ENCODE measurements around the gene CNKSR3.

GRCh38 chr6:154498340-154498934, 12.0 kb downstream of the CNKSR3 start:
- TF ChIP-seq, protein P1, sequence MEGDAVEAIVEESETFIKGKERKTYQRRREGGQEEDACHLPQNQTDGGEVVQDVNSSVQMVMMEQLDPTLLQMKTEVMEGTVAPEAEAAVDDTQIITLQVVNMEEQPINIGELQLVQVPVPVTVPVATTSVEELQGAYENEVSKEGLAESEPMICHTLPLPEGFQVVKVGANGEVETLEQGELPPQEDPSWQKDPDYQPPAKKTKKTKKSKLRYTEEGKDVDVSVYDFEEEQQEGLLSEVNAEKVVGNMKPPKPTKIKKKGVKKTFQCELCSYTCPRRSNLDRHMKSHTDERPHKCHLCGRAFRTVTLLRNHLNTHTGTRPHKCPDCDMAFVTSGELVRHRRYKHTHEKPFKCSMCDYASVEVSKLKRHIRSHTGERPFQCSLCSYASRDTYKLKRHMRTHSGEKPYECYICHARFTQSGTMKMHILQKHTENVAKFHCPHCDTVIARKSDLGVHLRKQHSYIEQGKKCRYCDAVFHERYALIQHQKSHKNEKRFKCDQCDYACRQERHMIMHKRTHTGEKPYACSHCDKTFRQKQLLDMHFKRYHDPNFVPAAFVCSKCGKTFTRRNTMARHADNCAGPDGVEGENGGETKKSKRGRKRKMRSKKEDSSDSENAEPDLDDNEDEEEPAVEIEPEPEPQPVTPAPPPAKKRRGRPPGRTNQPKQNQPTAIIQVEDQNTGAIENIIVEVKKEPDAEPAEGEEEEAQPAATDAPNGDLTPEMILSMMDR (IDR thresholded peaks at IDR 0.05; ENCODE audit: insufficient read depth, low read length): no peak
- TF ChIP-seq POLR2AphosphoS5 (IDR thresholded peaks at IDR 0.05; ENCODE audit: low read depth) (no peak), GABPA (IDR thresholded peaks at IDR 0.05; ENCODE audit: low read depth) (no peak), SPI1 (IDR thresholded peaks at IDR 0.05; ENCODE audit: borderline replicate concordance, low read depth) (no peak)
- TF ChIP-seq, protein P2, sequence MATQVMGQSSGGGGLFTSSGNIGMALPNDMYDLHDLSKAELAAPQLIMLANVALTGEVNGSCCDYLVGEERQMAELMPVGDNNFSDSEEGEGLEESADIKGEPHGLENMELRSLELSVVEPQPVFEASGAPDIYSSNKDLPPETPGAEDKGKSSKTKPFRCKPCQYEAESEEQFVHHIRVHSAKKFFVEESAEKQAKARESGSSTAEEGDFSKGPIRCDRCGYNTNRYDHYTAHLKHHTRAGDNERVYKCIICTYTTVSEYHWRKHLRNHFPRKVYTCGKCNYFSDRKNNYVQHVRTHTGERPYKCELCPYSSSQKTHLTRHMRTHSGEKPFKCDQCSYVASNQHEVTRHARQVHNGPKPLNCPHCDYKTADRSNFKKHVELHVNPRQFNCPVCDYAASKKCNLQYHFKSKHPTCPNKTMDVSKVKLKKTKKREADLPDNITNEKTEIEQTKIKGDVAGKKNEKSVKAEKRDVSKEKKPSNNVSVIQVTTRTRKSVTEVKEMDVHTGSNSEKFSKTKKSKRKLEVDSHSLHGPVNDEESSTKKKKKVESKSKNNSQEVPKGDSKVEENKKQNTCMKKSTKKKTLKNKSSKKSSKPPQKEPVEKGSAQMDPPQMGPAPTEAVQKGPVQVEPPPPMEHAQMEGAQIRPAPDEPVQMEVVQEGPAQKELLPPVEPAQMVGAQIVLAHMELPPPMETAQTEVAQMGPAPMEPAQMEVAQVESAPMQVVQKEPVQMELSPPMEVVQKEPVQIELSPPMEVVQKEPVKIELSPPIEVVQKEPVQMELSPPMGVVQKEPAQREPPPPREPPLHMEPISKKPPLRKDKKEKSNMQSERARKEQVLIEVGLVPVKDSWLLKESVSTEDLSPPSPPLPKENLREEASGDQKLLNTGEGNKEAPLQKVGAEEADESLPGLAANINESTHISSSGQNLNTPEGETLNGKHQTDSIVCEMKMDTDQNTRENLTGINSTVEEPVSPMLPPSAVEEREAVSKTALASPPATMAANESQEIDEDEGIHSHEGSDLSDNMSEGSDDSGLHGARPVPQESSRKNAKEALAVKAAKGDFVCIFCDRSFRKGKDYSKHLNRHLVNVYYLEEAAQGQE (IDR thresholded peaks at IDR 0.05; ENCODE audit: insufficient replicate concordance, low read depth): no peak

All from HL-60 (cell line).